ENCODE measurements around the gene SLC25A21.
"Not testable (repeated sequence)": the region's sequence is repeated elsewhere in the genome, so short reads cannot be mapped to it uniquely, and the experiment has no call there.

SLC25A21 gene

GRCh38 chr14:37147310-37147880 is 25.0 kb downstream of the SLC25A21 start:
- DNase-seq (ENCODE audit: low read depth, low spot score), result no peak
- H3K4me3 ChIP-seq (ENCODE audit: low read length), result no peak overlapping the region

GRCh38 chr14:37146438-37146837 is 26.0 kb downstream of the SLC25A21 start:
- DNase-seq (ENCODE audit: low read depth, low spot score); H3K4me3 ChIP-seq (ENCODE audit: low read length): not testable (repeated sequence)

GRCh38 chr14:37145395-37145794 is 27.0 kb downstream of the SLC25A21 start:
- DNase-seq (ENCODE audit: low read depth, low spot score), result no peak
- H3K4me3 ChIP-seq (ENCODE audit: low read length), result no peak overlapping the region

- H3K4me3 ChIP-seq (ENCODE audit: low read length), result no peak overlapping the region
- DNase-seq (ENCODE audit: low read depth, low spot score), result no peak
These were observed 27.6 kb downstream of the SLC25A21 start for GRCh38 chr14:37144729-37145363.

GRCh38 chr14:37143475-37143874 is 28.9 kb downstream of the SLC25A21 start:
- no peak overlapping the region for H3K4me3 ChIP-seq (ENCODE audit: low read length)
- no peak for DNase-seq (ENCODE audit: low read depth, low spot score)

DNA sequence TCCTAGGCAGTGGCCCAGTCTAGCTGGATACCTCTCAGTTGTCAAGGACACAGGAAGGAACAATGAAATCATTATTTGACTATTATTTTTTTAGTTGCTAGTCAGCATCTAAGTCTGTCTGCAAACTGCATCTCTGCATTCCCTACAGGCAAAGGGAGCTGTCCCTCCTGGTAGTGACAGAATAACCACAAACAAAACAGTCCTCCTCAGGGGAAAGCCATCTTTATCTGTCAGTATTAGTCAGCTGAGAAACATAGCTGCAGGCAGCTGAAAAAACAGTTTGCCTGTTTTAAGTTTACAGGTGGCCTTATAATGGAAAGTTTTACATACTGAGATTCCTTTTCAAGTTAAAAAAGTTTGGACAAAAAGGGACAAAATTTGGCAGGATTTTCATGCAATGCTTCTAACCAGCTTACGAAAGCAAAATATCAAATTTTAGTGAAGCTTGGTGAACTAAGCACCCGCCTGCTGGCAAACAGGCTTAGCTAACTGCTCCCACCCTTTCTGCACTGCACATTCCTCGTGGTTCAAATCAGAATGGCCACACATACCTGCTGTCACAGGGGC is 29.5 kb downstream of the SLC25A21 start:
- DNase-seq (ENCODE audit: low read depth, low spot score), result no peak
- no peak overlapping the region for H3K4me3 ChIP-seq (ENCODE audit: low read length)

GRCh38 chr14:37140176-37140575 is 32.2 kb downstream of the SLC25A21 start:
- no peak overlapping the region for H3K4me3 ChIP-seq (ENCODE audit: low read length)
- DNase-seq (ENCODE audit: low read depth, low spot score), result no peak

GRCh38 chr14:37139710-37140109 is 32.7 kb downstream of the SLC25A21 start:
- no peak for DNase-seq (ENCODE audit: low read depth, low spot score)
- H3K4me3 ChIP-seq (ENCODE audit: low read length), result no peak overlapping the region

DNA sequence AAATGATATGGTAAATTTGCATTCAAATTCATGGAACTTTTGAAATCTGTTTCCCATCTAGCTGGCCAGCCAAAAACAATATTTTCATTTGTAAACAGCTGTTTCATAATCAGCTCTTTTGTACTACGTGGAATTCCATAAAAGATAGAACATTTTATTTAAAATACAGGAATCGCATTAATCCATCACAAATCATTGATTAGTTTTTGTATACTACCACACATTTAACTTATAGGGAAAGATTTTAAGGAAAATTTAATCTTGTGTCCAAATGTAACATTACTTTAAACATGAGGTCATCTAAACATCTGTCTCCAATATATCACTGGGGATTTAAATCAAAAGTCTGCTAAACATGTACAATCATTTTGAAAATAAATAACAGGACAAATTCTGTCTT is 33.5 kb downstream of the SLC25A21 start:
- no peak for DNase-seq (ENCODE audit: low read depth, low spot score)

DNA sequence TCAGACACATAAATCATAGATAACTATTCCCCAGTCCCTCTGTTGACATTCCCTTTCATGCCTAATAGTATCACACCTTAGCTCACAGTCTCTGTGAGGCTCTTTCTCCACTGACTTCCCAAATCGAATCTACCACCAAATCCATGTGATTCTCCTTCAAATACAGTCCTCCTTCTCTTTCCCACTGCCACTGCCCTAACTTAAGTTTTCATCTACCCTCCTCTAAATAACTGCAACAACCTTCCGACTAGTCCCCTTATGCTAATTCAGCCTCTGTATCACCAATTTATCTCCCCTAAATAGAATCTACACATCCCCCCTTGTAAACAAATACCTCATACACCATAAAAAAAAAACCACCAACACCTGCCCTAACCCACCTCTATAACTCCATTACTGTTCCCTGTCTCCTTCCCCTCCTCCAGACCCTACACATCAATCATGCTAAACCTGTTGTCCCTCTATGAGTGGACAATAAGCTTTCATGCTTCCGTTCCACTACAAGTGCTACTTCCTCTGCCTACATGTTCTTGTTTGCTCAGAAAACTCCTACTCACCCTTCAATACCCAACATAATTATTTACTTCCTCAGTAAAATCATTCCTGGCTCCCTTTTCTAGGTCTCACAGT is 39.0 kb downstream of the SLC25A21 start:
- no peak for DNase-seq (ENCODE audit: low read depth, low spot score)
- H3K4me3 ChIP-seq (ENCODE audit: low read length), result no peak overlapping the region

More for the DNA sequence above, 33.5 kb downstream of the SLC25A21 start:
- H3K4me3 ChIP-seq (ENCODE audit: low read length), result no peak overlapping the region

DNA sequence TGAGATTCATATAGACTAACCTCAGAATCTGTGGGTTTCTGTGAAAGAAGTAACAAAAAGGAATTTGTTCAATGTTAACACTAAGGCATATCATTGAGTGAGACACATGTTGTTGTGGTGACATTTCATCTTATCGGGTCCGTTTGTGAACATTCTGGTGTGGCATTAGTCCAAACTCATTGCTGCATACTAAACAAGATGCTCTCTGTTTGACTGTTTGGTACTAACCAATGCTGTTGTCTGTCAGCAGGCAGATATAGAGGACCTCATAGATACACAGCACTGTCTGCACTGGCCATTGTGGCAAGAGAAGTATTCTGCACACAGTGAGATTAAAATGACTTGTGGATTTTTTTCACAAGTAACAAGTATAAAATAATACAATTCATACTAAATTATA is 41.2 kb downstream of the SLC25A21 start:
- no peak for DNase-seq (ENCODE audit: low read depth, low spot score)
- H3K4me3 ChIP-seq (ENCODE audit: low read length), result no peak overlapping the region

DNA sequence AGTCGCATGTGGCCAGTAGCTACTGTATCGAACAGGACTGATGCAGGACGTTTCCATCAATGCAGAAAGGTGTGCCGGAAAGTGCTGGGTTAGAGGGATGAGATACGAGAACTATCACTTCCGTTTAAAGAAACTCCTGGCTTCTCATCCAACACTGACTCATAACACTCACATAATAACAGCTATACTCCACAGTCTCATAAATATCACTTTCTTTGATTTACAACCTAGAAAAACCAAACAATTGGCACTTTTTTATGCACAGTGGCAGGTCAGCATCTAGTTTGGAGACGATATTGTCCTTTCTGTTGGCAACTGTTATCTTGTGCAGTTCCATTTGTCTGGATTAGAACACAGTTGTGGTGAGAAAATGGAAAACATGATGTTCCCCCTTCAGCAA is 43.4 kb downstream of the SLC25A21 start:
- DNase-seq (ENCODE audit: low read depth, low spot score), result no peak
- no peak overlapping the region for H3K4me3 ChIP-seq (ENCODE audit: low read length)

- H3K4me3 ChIP-seq (ENCODE audit: low read length), result no peak overlapping the region
- DNase-seq (ENCODE audit: low read depth, low spot score), result no peak
These were observed 47.8 kb downstream of the SLC25A21 start for GRCh38 chr14:37124614-37125013.

GRCh38 chr14:37122919-37123639 is 49.3 kb downstream of the SLC25A21 start:
- no peak overlapping the region for H3K4me3 ChIP-seq (ENCODE audit: low read length)
- no peak for DNase-seq (ENCODE audit: low read depth, low spot score)

DNA sequence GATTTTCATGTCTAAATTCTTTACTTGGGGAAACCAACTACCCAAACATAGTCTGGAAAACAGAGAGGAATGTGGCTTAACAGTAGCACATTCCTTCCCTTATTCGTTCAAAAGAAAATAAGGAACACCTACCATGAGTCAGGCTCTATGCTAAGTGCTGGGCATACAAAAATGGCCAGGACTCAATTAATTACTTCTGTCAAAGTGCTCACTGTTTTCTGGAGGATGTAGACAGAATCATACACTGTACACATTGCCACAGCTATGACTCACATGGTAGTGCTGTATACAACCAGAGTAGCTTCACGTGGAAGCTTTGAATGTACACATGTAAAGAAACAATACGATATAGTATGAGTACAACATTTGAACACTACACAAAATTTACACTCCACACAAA is 50.1 kb downstream of the SLC25A21 start:
- no peak for DNase-seq (ENCODE audit: low read depth, low spot score)
- H3K4me3 ChIP-seq (ENCODE audit: low read length), result no peak overlapping the region

- DNase-seq (ENCODE audit: low read depth, low spot score), result no peak
- H3K4me3 ChIP-seq (ENCODE audit: low read length), result no peak overlapping the region
These were observed 53.6 kb downstream of the SLC25A21 start for GRCh38 chr14:37118673-37119366.

DNA sequence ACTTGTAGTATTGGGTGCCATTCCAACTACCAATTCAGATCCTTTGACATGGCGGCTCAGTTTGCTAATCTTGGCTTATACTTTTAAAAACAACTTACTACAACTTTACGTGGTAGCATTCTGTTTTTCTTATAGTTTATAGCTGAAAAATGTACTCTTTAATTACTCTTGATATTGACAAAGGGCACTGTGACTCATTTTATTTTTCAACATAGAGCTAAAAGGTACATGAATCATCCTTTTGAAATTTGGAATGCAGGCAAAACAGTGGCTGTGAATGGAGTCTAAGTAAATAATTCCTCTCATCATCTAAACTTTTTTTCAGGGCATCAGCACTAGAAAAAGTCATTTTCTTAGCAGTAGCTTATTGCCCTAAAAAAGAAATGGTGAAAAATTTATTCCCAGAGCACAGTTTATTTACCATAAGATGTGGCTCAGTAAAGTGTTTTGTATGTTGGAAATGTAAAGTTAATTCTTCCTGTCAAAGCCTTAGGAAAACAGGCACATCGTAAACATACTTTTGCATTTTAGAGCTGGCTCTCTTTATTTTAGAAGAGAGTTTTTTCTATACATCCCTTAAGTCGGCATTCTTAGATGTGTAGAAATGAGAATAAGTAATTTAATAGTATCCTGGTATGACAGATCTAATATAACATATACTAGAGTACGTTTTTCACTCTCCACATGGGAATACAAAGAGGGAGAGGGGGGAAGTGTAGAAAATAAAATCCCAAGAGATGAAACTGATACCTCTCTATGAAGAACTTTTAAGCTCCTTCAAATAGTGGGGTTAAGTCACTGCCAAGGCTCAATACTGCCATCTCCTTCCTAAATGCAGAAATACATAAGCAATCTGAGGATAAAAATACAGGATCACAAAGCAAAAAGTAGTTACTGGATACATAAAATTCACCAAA is 55.2 kb downstream of the SLC25A21 start:
- no peak for DNase-seq (ENCODE audit: low read depth, low spot score)
- no peak overlapping the region for H3K4me3 ChIP-seq (ENCODE audit: low read length)

- no peak overlapping the region for H3K4me3 ChIP-seq (ENCODE audit: low read length)
- no peak for DNase-seq (ENCODE audit: low read depth, low spot score)
These were observed 57.0 kb downstream of the SLC25A21 start for GRCh38 chr14:37115406-37115805.

All from Jurkat, Clone E6-1 (cell line).